HG03565 (cell line): ENCODE results near the gene PRPS1.
"Not testable (repeated sequence)": the region's sequence is repeated elsewhere in the genome, so short reads cannot be mapped to it uniquely, and the experiment has no call there.

Experiments
- ATAC-seq: cut with Tn5 transposase; IDR thresholded peaks from one replicate; pipeline ENCODE4 v1.9.1; 2021; ENCODE audit warnings: mild to moderate bottlenecking, moderate library complexity; ENCODE audit not compliant: unreplicated experiment

PRPS1 gene

DNA sequence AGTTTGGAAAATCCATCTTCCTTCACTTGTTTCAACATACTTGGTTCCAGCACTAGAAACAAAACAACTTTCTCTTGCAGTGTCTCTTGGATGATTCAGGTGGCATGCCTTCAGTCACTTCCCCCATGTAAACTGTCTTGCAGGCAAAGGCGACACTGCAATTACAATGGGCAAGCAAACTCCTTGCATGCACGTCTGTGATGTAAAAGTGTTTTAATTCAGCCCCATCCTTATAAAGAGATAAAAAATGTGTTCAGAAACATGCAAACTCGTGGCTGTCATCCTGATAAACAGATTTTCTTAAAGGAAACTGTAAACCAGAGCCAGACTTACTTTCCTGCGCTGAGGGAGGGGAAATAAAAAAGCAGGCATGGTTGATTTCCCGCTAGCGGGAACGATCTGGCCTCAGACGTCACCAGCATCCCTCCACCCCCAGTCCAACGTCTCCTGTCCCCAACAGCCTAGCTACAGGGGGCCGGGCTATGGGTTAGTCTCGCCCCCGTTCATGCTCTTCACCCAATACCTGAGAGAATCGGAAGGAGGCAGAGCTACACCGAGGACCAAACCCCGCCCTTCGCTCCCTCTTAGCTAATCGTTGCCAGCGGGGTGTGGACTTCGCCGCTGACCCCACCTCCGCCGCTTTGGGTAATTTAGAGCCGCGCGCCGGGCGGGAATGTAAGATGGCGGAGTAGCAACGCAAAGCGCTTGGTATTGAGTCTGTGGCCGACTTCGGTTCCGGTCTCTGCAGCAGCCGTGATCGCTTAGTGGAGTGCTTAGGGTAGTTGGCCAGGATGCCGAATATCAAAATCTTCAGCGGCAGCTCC lies at the start of gene PRPS1:
PRPS1 (plus strand) TSS at position 673 of the 824 bp plus-strand sequence; CDS start at position 792, 119 bp downstream.
- peak; percentile 99 for ATAC-seq

DNA sequence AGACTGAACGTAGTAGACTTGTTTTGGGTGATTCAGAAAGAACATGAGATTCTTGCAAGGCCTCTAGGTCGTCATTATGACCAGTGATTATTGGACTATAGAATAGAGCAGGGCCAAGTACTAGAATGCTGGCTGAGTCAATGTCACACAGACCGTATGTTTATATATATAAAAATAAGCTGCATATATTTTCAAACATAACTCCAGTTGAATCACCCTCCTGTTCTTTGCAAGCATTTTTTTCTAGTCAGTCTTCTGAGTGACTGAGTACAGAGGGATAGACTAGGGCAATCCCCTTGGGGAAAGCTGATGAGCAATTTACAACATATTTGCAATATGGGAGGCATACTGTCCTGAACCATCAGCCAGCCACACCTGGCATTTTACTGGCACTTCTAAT lies 48.4 kb upstream of the PRPS1 start:
- ATAC-seq: no peak

DNA sequence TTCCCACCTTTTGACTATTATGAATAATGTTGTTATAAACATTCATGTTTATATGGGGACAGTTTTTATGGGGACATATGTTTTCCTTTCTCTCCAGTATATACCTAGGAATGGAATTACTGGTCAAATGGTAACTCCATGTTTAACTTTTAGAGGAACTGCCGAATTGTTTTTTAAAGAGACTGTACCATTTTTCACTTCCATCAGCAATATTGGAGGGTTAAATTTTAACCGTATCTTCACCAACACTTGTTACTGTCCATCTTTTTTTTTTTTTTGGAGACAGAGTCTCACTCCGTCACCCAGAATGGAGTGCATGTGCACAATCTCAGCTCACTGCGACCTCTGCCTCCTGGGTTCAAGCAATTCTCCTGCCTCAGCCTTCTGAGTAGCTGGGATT lies 46.4 kb upstream of the PRPS1 start:
- no peak for ATAC-seq

DNA sequence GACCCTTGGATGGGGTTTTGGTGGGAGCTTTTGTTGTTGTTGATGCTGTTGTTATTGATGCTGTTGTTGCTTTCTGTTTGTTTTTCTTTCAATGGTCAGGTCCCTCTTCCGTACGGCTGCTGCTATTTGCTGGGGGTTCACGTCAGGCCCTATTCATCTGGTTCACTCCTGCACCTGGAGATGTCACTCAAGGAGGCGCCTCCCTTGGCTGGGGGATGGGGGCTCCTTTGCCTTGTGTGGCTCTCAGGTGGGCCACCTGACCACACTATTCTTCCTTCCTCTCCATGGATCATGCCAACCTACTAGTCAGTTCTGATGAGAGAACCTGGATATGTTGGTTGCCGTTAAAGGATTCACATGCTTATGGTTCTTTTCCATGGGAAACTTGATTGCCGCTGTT lies 39.1 kb upstream of the PRPS1 start:
- ATAC-seq: no peak

DNA sequence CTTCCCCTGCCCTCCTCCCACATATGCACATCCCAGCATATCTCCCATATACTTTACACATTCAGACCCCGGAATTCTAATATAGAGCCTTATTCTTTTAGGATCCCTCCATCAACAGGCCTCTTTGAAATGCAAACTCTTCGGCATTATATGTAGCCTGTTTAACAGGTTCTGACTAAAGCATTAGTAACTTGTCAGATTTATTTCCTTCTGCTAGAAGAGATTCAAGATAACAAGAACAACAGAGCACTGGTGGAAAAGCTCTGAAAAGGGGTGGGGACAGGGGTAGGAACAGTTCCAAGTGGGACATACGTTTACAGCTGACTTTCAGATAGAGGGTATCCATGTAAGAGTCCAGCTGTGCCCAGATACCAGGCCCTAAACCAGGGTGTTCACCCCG lies 31.7 kb upstream of the PRPS1 start:
- ATAC-seq: no peak

DNA sequence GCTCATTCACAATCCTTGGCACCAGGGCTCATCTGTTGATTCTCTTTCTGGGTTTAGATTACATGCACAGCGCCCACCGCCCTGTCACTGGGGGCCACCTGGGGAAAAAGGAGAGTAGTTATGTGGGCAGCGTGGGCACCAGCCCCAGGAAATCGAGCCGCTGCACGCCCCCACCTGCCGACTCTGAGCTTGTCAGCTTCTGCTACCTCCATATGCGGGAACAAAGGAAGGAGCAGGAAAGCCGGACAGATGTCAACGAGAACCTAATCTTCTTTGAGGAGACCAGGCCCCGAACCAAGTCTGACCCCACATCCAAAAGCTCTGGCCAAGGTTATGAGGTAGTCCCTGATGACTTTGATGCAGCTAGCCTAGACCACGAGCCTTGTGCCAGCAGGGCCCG lies 31.0 kb upstream of the PRPS1 start:
- ATAC-seq: no peak

DNA sequence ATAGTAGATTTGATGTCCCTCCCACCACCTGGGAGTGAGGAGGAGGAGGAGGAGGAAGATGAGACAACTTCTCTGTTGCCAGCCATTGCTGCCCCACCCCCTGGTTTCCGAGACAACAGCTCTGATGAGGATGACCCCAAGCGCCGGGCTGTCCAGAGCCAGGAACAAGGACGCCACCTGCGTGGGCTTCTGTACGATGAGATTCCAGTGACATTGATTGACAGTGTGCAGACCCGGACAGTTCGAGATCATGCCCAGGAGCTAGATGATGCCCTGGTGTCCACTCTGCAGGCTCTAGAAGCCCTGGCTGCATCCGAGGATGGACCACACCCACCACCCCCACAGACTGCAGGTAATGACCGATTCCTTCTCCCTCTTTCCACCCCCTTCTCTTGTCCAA lies 30.5 kb upstream of the PRPS1 start:
- ATAC-seq: no peak

DNA sequence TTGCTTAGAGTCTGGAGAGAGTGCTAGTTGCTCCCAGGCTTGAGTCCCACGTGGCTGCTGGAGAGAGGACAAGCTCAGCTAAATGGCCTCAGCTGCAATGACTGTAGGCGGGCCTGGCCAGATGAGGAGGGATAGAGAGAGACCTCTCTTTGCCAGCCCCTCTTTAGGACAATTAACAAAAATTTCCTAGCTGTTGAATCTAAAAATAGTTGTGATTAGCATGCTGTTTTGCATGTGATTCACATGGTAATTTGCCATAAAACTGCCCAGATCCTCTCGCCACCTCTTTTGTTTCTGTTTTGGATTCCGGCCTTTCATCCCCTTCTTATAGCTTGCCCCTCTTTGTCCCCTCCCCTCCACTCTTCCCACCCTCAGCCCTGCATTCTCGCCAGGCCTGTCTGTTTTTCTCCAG lies 28.9 kb upstream of the PRPS1 start:
- no peak for ATAC-seq

DNA sequence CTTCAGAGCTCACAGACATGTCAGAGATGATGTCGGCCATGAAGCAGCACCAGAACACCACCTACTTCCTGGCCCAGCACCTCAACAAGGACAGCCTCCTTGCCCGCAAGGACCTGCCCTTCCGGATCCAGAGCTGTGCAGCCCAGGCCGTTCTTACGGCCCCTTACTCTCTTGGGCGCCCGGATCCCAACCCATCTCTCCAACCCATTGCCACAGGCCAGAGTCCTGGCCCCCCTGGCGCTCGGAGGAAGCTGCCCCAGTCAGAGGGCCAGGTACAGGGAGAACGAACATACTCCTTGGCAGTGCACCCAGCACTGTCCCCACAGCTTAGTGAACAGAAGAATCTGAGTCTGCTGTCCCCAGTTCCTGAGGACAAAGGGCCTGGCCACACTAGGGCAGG lies 27.9 kb upstream of the PRPS1 start:
- no peak for ATAC-seq

DNA sequence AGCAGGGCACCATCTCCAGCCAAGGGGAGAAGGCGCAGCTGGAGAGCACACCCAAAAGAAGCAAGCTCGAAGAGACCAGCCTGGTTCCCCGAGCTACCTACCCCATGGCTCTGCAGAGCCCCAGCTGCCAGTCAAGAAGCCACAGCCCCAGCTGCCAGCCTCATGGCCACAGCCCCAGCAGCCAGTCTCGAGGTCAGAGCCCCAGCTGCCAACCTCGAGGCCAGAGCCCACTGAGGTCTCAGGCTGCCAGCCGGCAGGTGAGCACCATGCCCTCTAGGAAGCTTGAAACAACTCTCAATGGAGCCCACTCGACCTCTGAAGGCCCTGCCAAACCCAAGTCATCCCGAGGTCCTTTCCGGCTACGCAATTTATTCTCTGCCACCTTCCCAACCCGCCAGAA lies 27.0 kb upstream of the PRPS1 start:
- no peak for ATAC-seq

DNA sequence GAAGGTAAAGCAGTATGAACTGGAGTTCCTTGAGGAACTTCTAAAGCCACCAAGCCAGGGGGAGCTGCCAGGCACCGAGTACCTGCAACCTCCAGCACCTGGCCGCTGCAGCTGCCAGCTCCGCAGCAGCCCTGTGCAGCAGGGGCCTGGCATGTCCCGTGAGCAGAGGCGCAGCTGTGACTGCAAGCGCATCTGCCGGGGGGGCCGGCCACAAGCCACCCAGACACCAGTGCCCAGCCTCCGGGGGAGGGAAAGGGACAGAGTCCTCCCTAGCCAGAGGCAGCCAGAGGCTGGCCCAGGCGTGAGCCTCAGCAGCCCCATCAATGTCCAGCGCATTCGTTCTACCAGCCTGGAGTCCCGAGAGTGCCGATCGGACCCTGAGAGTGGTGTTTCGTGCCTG lies 26.6 kb upstream of the PRPS1 start:
- ATAC-seq: no peak

DNA sequence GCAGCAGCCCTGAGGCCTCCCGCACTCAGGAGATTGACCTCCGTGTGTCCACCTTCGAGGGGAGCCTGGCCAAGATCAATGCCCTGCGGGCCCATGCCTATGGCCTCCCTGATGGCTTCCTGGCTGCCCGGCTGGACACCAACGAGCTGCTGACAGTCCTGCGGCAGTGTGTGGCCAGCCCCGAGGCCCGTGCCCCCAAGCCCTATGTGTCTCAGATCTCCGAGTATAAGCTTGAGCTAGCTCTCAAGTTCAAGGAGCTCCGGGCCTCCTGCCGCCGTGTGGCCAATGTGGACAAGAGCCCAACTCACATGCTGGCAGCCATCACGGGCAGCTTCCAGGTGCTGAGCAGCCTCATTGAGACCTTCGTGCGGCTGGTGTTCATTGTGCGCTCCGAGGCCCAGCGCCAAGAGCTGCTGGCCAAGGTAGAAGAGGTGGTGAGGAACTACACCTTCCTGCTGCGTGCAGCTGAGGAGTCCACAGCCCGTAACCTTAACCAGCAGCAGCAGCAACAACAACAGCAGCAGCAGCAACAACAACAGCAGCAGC lies 25.5 kb upstream of the PRPS1 start:
- no peak for ATAC-seq

DNA sequence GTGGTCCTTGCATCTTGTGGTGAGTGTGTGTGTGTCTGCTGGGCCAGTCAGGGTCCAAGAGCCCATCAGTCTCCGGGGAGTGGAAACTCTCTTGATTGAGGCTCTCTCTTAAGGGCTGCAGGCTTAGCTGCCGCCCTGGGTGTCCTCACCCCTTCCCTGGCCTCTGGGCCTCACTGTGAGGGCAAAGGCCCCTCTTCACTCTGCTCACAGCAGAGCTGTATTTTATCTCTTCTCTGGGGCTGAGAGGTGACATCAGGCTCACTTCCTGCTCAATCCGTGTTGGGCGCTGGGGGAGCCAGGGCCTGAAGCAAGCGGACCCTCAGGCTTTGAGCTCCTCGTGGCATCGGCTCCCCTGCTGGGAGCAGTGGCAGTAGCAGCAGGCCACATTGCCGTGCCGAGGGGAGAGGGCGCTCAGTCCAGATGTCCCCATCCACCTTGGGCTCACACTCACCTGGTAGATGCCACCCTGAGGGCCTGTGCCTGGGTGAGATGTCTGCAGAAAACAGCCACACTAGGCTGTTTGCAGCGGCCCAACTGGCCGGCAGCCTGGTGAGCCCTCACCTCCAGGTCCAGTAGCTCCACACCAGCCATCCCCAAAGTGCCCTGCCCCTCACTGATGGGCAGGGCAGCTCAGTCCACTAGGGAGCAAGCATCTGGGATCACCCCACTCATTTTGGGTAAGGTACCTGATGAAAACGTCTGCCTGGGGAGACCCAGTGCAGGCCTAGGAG lies 24.7 kb upstream of the PRPS1 start:
- ATAC-seq: no peak

DNA sequence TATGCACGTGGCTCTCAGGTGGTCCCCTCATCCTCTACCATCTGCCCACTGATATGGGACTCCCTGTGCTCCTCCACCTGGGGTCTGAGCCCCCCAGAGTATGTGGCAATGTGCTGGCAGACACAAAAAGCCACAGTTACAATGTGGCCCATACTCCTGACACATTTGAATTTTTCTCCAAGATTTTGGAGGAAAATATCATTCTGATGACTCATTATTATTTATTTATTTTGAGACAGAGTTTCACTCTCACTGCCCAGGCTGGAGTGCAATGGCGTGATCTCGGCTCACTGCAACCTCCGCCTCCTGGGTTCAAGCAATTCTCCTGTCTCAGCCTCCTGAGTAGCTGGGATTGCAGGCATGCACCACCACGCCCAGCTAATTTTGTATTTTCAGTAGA lies 19.2 kb upstream of the PRPS1 start:
- ATAC-seq: not testable (repeated sequence)

DNA sequence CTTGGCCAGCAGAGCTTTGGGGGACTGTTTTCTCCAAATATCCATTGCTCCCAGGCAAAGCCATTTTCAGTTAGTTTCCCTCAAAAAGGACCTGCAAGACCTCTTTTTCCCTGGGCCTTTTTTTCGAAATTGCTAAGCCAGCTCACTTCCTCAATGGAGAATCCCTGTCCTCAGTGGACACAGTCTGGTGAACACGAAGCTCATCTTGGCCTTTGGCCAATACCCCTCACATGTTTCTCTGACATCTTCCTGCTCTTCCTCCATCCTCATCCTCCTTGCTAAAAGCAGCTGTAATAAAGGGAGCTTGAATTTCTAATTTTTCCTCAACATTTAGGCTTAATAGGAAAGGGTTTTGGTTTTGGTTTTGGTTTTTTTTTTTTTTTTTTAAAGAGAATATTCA lies 17.6 kb upstream of the PRPS1 start:
- ATAC-seq: no peak

DNA sequence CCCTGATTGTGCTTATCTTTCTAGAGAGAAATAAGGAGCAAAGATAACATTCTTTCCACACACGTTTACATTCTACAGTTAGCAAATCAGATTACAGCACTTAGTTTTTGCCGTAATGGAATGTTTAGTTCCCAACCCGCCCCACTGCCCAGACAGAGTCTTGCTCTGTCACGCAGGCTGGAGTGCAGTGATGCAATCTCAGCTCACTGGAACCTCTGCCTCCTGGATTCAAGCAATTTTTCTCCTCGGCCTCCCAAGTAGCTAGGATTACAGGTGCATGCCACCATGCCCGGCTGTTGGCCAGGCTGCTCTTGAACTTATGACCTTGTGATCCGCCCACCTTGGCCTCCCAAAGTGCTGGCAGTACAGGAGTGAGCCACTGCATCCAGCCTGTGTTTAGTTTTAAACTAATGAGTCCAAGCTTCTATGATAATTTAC lies 8.4 kb upstream of the PRPS1 start:
- ATAC-seq: no peak

DNA sequence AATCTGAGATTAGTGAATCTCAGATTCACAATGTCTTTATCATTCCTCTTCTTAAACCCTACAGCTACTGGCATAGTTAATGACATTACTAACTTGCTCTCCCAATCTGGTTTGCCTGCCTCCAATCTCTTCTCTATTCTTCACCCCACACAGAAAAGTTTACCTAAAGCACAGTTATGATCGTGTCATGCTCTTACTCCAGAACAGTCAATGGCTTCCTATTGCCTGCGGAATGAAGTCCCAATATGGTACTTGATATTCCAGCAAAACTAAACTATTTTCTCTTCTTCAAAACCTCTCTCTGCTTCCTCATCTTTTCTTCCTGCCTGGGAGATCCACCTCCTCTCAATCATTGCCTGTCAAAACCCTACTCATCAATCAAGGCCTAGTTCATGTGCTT lies 3.4 kb upstream of the PRPS1 start:
- ATAC-seq: no peak

DNA sequence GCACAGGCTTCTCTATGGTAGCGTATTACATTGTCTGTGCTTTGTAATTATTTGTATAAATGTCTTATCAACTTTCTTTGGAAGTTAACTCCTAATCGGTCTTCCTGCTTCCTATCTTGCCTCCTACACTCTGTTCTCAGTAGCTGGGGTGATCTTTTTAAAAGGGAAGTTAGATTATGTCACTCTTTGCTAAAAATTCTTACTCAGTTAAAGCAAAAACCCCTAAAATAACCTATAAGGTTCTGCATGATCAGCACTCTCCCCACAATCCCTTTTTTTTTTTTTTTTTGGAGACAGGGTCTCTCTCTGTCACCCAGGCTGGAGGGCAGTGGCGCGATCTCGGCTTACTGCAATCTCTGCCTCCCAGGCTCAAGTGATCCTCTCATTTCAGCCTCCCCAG lies 2.6 kb upstream of the PRPS1 start:
- no peak for ATAC-seq

DNA sequence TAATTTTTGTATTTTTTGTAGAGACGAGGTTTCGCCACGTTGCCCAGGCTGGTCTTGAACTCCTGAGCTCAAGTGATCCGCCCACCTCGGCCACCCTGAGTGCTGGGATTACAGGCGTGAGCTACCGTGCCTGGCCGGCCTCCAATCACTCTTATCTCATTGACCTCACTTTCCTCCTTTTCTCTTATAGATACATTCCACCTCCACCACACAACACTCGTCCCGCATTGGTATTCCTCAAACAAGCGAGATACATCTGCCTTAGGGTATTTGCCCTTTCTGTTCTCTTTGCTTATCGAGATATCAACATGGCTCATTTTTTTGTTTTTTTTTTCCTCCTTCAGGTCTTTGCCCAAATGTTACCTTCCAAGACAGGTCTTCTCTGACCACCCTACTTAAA lies 1.8 kb upstream of the PRPS1 start:
- no peak for ATAC-seq

DNA sequence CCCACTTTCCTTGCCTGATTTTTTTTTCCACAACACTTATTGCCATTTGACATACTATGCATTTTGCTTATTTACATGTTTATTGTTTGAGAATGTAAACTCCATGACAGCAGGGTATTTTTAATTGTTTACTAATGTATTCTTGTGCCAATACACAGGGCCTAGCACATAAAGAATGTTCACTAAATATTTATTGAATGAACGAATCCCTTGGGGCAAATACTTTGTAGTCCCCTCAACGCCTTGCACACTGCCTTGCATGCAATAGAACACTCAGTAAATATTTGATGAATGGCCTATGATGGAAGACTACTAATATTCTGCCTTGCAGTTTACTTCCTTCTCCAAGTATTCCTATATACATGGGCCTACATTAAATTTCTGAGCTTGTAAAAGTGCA lies 1.4 kb upstream of the PRPS1 start:
- no peak for ATAC-seq

DNA sequence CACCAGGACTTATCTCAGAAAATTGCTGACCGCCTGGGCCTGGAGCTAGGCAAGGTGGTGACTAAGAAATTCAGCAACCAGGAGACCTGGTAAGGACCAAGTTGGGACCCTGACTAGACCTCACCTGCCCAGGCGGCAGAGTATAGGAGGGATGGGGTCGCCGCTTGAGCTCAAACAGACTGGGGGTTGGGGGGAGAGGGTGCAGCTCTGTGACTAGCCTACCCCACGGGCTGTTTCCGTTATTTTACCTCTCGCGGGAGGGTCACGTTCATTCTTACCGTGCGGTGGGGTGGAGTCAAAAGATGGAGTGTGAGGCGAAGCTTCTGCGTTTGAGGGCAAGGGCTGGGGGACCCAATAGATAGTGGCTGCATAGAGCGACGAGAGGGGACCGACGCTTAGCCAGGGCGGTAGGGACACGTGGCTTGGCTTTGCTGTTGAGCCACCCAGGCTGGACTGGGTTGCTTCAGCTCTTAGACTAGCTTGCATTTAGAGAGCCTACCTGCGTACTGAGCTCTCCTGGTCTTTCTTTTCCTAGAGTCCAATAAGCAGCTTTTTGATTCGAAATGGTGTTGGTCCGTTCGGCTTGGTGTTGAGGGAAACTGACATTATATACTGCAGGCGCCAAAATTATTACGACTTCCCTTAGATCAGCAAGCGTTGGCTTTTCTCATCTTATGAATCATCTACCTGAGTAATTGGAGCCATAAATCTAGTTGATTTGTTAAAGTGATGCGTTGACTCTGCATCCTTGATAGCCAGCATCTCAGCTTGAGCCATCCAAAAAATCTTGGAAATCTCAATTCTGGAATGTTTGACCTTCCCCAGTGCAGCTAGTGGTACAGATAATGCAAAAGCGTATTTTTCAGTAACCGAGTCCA lies 591 bp downstream of the PRPS1 start:
- peak; percentile 20 for ATAC-seq
